K562 (cell line): ENCODE results near the gene METTL22. TPM values are rescaled to one million over a fixed set of nuclear protein-coding genes. Genes with fewer than 3 reads are reported as not detected.
A peak's percentile ranks its signal among the peaks of the same experiment; 100 is the strongest.

Source experiments
- AFF1 ChIP-seq, 2 experiments: fragments of 450-650 bp; IDR thresholded peaks; 2 replicates each; pipeline ENCODE4 v1.6.1; 2018; ENCODE audit warnings: mild to moderate bottlenecking in 2 of 2, low read depth in 1 of 2; ENCODE audit not compliant: partially characterized antibody in 2 of 2
- ARID1B ChIP-seq: fragments of 450-650 bp; IDR thresholded peaks from 2 replicates; pipeline ENCODE4 v1.6.1; 2016; ENCODE audit warnings: antibody characterized with exemption, mild to moderate bottlenecking, inconsistent platforms
- BHLHE40 ChIP-seq: IDR thresholded peaks from 2 replicates; pipeline ENCODE4 v1.6.1; 2011; ENCODE audit warnings: low read length, improper control_type of control experiment
- CAMTA2 ChIP-seq: fragments of 250-450 bp; sonication (Bioruptor Pico); conservative IDR thresholded peaks from 2 replicates; pipeline ENCODE4 v1.5.1; 2022
- CBX3 ChIP-seq, 2 experiments: IDR thresholded peaks; 1 replicate in 1 of 2; 2 replicates in 1 of 2; pipeline ENCODE4 v1.6.1; 2012; ENCODE audit warnings: inconsistent platforms in 2 of 2, low read length in 2 of 2, borderline replicate concordance in 1 of 2, control low read depth in 1 of 2
- CBX5 ChIP-seq: IDR thresholded peaks from 2 replicates; pipeline ENCODE4 v1.6.1; 2014; ENCODE audit warnings: low read depth, borderline replicate concordance
- CTCFL ChIP-seq: IDR thresholded peaks from 2 replicates; pipeline ENCODE4 v1.6.1; 2011; ENCODE audit warnings: borderline replicate concordance, low read depth, mild to moderate bottlenecking, moderate library complexity, low read length; ENCODE audit not compliant: insufficient read depth, poor library complexity, severe bottlenecking
- DNMT1 ChIP-seq: fragments of 450-650 bp; IDR thresholded peaks from 2 replicates; pipeline ENCODE4 v1.6.1; 2016; ENCODE audit warnings: antibody characterized with exemption, mild to moderate bottlenecking
- HMGXB4 ChIP-seq: sonication (generic); formaldehyde crosslinking; IDR thresholded peaks from 2 replicates; pipeline ENCODE4 v1.8.1; 2023; ENCODE audit warnings: mild to moderate bottlenecking, missing genetic modification reagents
- LCOR ChIP-seq: sonication (generic); formaldehyde crosslinking; IDR thresholded peaks from 2 replicates; pipeline ENCODE4 v1.8.0; 2022; ENCODE audit warnings: mild to moderate bottlenecking, missing genetic modification reagents
- MECOM ChIP-seq: fragments of 250-450 bp; sonication (Bioruptor Pico); IDR thresholded peaks from 2 replicates; pipeline ENCODE4 v1.8.0; 2022; ENCODE audit warnings: inconsistent platforms
- NCOA1 ChIP-seq: fragments of 450-650 bp; IDR thresholded peaks from 2 replicates; pipeline ENCODE4 v1.6.1; 2016; ENCODE audit warnings: low read depth
- NR4A1 ChIP-seq, 2 experiments: fragments of 250-450 bp in 1 of 2; fragments of 450-650 bp in 1 of 2; sonication (Bioruptor Pico) in 1 of 2; IDR thresholded peaks; 2 replicates each; pipeline versions ENCODE4 v1.4.0 to v1.6.1; 2016 to 2020; ENCODE audit warnings: mild to moderate bottlenecking in 2 of 2, missing compliant biosample characterization in 1 of 2, missing genetic modification characterization in 1 of 2, moderate library complexity in 1 of 2
- PCBP1 ChIP-seq: fragments of 200-400 bp; formaldehyde crosslinking; IDR thresholded peaks from 2 replicates; pipeline ENCODE4 v1.6.1; 2018; ENCODE audit warnings: mild to moderate bottlenecking, low read depth, low read length; ENCODE audit not compliant: poor library complexity, severe bottlenecking
- RFX5 ChIP-seq: IDR thresholded peaks from 2 replicates; pipeline ENCODE4 v1.6.1; 2011; ENCODE audit warnings: low read depth, mild to moderate bottlenecking, improper control_type of control experiment, low read length
- SAP30 ChIP-seq: fragments of 200-600 bp; sonication (generic); IDR thresholded peaks from 2 replicates; pipeline ENCODE4 v1.6.1; 2012; ENCODE audit warnings: borderline replicate concordance, low read depth, mild to moderate bottlenecking, moderate library complexity, low read length, control low read depth, inconsistent platforms; ENCODE audit not compliant: insufficient read depth, poor library complexity, severe bottlenecking
- SNIP1 ChIP-seq: fragments of 450-650 bp; IDR thresholded peaks from 2 replicates; pipeline ENCODE4 v1.7.1; 2017; ENCODE audit warnings: low read depth, mild to moderate bottlenecking
- ZFP36 ChIP-seq: fragments of 150-350 bp; IDR thresholded peaks from 2 replicates; pipeline ENCODE4 v1.6.1; 2018; ENCODE audit warnings: low read length, low read depth; ENCODE audit not compliant: partially characterized antibody
- ZNF253 ChIP-seq: fragments of 250-450 bp; sonication (Bioruptor Pico); conservative IDR thresholded peaks from 2 replicates; pipeline ENCODE4 v1.6.1; 2021; ENCODE audit warnings: mild to moderate bottlenecking
- ZNF77 ChIP-seq: fragments of 250-450 bp; sonication (Bioruptor Pico); IDR thresholded peaks from 2 replicates; pipeline ENCODE4 v1.5.0; 2020
- polyA plus RNA-seq, 8 experiments: library from polyadenylated mRNA; depleted of rRNA in 4 of 8; stranded (reverse) in 5 of 8; unstranded in 3 of 8; fragments of >200 nt; fragmentation: Nextera tagmentation in 2 of 8; fragmentation: Illumina TruSeq in 1 of 8; extraction: Ambion mirVana in 2 of 8; extraction: Trizol in 1 of 8; gene quantifications; 2 replicates each; pipeline versions ENCODE4 v1.2.1 to v1.2.3, GENCODE V29; 2011 to 2014; ENCODE audit warnings: inconsistent platforms in 1 of 8, missing spikeins in 1 of 8
- total RNA-seq, 7 experiments: library from RNA; depleted of rRNA in 6 of 7; stranded (reverse); fragments of >200 nt in 6 of 7; fragmentation: Illumina TruSeq in 2 of 7; extraction: Trizol in 2 of 7; gene quantifications; 2 replicates each; pipeline versions ENCODE4 v1.2.1 to v1.2.3, GENCODE V29; 2011 to 2021; ENCODE audit warnings: low replicate concordance in 1 of 7

METTL22 gene
- total and polyA plus RNA-seq, 9 of the 15 experiments (the other 6 are each of a cell fraction or from before 2014, with no cell fraction given) = 6.9 to 33.2 (median 18.5) TPM

- TF ChIP-seq CTCFL = peak; percentile 44
- TF ChIP-seq LCOR (CRISPR knock-in tag) = peak; percentile 84; the same call in 1 of the 2 replicates
- peak; percentile 33; the same call in 1 of the 2 replicates for TF ChIP-seq ARID1B
- no peak for TF ChIP-seq CAMTA2 (CRISPR knock-in tag)
- TF ChIP-seq CBX3 (IDR thresholded peaks at IDR 0.05; ENCODE audit: borderline replicate concordance in 1 of 2, low read length in 2 of 2) = no peak
- no peak for TF ChIP-seq ZFP36
- no peak for TF ChIP-seq BHLHE40
- no peak for TF ChIP-seq ZNF253 (CRISPR knock-in tag)
- no peak for TF ChIP-seq RFX5
- no peak for TF ChIP-seq SNIP1
- TF ChIP-seq MECOM (CRISPR knock-in tag) = no peak
- no peak for TF ChIP-seq CBX5
- no peak for TF ChIP-seq NR4A1 (CRISPR knock-in tag; IDR thresholded peaks at IDR 0.05)
- no peak for TF ChIP-seq NR4A1 (tag; IDR thresholded peaks at IDR 0.05)
- no peak for TF ChIP-seq PCBP1
- no peak for TF ChIP-seq HMGXB4 (CRISPR knock-in tag)
- TF ChIP-seq AFF1 (IDR thresholded peaks at IDR 0.05; ENCODE audit: low read depth in 1 of 2, partially characterized antibody in 2 of 2) = peak in 1 of 2 experiments; percentile 37
- no peak for TF ChIP-seq SAP30
- no peak for TF ChIP-seq NCOA1
- no peak for TF ChIP-seq ZNF77 (CRISPR knock-in tag)
- no peak for TF ChIP-seq DNMT1
These were observed 48.4 kb upstream of the METTL22 start (continued) for GRCh38 chr16:8572919-8573724.
